Liver (tissue), 9 donors: ENCODE data around the gene NEAT1. TPM values are rescaled to one million over a fixed set of nuclear protein-coding genes. Genes with fewer than 3 reads are reported as not detected.
A peak's percentile ranks its signal among the peaks of the same experiment; 100 is the strongest.

Source experiments
- DNase-seq: peaks from one replicate; pipeline ENCODE4 v3.0.0-alpha.2; 2017; ENCODE audit warnings: low spot score
- H3K27ac ChIP-seq, 2 donors: one replicate each; pipeline ENCODE4 v1.7.0; 2013; ENCODE audit warnings: inconsistent platforms in 2 of 2, low read length in 2 of 2, control low read depth in 1 of 2, low read depth in 1 of 2, mild to moderate bottlenecking in 1 of 2
- H3K27me3 ChIP-seq, 4 donors: one replicate each; pipeline versions ENCODE4 v1.6.1 to v1.7.0; 2013; ENCODE audit warnings: low read length in 3 of 4, inconsistent platforms in 1 of 4, mild to moderate bottlenecking in 1 of 4, moderate library complexity in 1 of 4; ENCODE audit not compliant: control insufficient read depth in 4 of 4, insufficient read depth in 4 of 4
- H3K36me3 ChIP-seq, 4 donors: one replicate each; pipeline versions ENCODE4 v1.6.1 to v1.7.0; 2013; ENCODE audit warnings: low read length in 3 of 4, mild to moderate bottlenecking in 3 of 4, low read depth in 1 of 4, moderate library complexity in 1 of 4; ENCODE audit not compliant: control insufficient read depth in 4 of 4, insufficient read depth in 3 of 4
- H3K4me1 ChIP-seq, 4 donors: one replicate each; pipeline versions ENCODE4 v1.6.1 to v1.7.0; 2013; ENCODE audit warnings: low read length in 3 of 4, mild to moderate bottlenecking in 3 of 4, moderate library complexity in 1 of 4; ENCODE audit not compliant: control insufficient read depth in 4 of 4, insufficient read depth in 4 of 4
- H3K4me3 ChIP-seq, 3 donors: one replicate each; pipeline versions ENCODE4 v1.6.1 to v1.7.0; 2013; ENCODE audit warnings: low read length in 3 of 3, control low read depth in 1 of 3, low read depth in 1 of 3, mild to moderate bottlenecking in 1 of 3
- H3K9ac ChIP-seq, 2 donors: one replicate each; pipeline ENCODE4 v1.7.0; 2013; ENCODE audit warnings: low read length in 2 of 2, mild to moderate bottlenecking in 2 of 2, moderate library complexity in 2 of 2, control low read depth in 1 of 2, low read depth in 1 of 2
- H3K9me3 ChIP-seq, 4 donors: one replicate each; pipeline versions ENCODE4 v1.6.1 to v1.7.0; 2013; ENCODE audit warnings: low read length in 3 of 4; ENCODE audit not compliant: control insufficient read depth in 4 of 4
- CTCF ChIP-seq: fragments of 150-350 bp; IDR thresholded peaks from 2 replicates; pipeline ENCODE4 v1.5.1; 2017; ENCODE audit warnings: improper control_type of control experiment, low read depth, low read length; ENCODE audit not compliant: missing input control
- EGR1 ChIP-seq, 2 donors: IDR thresholded peaks; 2 replicates each; pipeline ENCODE4 v1.6.1; 2016 to 2018; ENCODE audit warnings: antibody characterized with exemption in 2 of 2, low read depth in 2 of 2
- FOXA1 ChIP-seq: IDR thresholded peaks from 2 replicates; pipeline ENCODE4 v1.6.1; 2016; ENCODE audit warnings: antibody characterized with exemption
- FOXA2 ChIP-seq: IDR thresholded peaks from 2 replicates; pipeline ENCODE4 v1.6.1; 2016; ENCODE audit warnings: antibody characterized with exemption
- GABPA ChIP-seq, 2 donors: IDR thresholded peaks in 1 of 2; conservative IDR thresholded peaks in 1 of 2; 2 replicates each; pipeline ENCODE4 v1.6.1; 2016; ENCODE audit warnings: antibody characterized with exemption in 2 of 2, mild to moderate bottlenecking in 1 of 2, moderate library complexity in 1 of 2
- HNF4A ChIP-seq, 2 donors: conservative IDR thresholded peaks; 2 replicates each; pipeline ENCODE4 v1.6.1; 2016; ENCODE audit warnings: antibody characterized with exemption in 2 of 2, mild to moderate bottlenecking in 2 of 2
- HNF4G ChIP-seq: IDR thresholded peaks from 2 replicates; pipeline ENCODE4 v1.6.1; 2016; ENCODE audit warnings: antibody characterized with exemption
- JUND ChIP-seq, 2 donors: IDR thresholded peaks; 2 replicates each; pipeline ENCODE4 v1.6.1; 2016; ENCODE audit warnings: antibody characterized with exemption in 2 of 2
- MAX ChIP-seq: IDR thresholded peaks from 2 replicates; pipeline ENCODE4 v1.6.1; 2016; ENCODE audit warnings: antibody characterized with exemption
- NR2F2 ChIP-seq: IDR thresholded peaks from 2 replicates; pipeline ENCODE4 v1.6.1; 2016; ENCODE audit warnings: antibody characterized with exemption
- RAD21 ChIP-seq, 2 donors: IDR thresholded peaks; 2 replicates each; pipeline ENCODE4 v1.6.1; 2016; ENCODE audit warnings: antibody characterized with exemption in 2 of 2, mild to moderate bottlenecking in 2 of 2
- REST ChIP-seq: IDR thresholded peaks from 2 replicates; pipeline ENCODE4 v1.6.1; 2016; ENCODE audit warnings: antibody characterized with exemption, mild to moderate bottlenecking
- RXRA ChIP-seq, 2 donors: IDR thresholded peaks; 2 replicates each; pipeline ENCODE4 v1.6.1; 2017 to 2018; ENCODE audit warnings: antibody characterized with exemption in 2 of 2, mild to moderate bottlenecking in 1 of 2
- TAF1 ChIP-seq: conservative IDR thresholded peaks from 2 replicates; pipeline ENCODE4 v1.6.1; 2016; ENCODE audit warnings: antibody characterized with exemption, mild to moderate bottlenecking
- YY1 ChIP-seq: IDR thresholded peaks from 2 replicates; pipeline ENCODE4 v1.6.1; 2016; ENCODE audit warnings: antibody characterized with exemption, mild to moderate bottlenecking
- WGBS: extraction: QIAGEN DNeasy Blood & Tissue Kit; methylation state at CpG from one replicate; pipeline ENCODE4 v1.1.7; 2013; 5-methylcytosine and 5-hydroxymethylcytosine counted together
- polyA plus RNA-seq, 2 donors: library from polyadenylated mRNA; stranded (reverse) in 1 of 2; unstranded in 1 of 2; fragments of 200-250 nt in 1 of 2; fragments of >200 nt in 1 of 2; fragmentation: Nextera tagmentation in 1 of 2; extraction: Ambion mirVana in 1 of 2; gene quantifications; one replicate each; pipeline versions ENCODE4 v1.2.1 to v1.2.3, GENCODE V29; 2013 to 2015
- total RNA-seq, 2 donors: library from RNA; depleted of rRNA; stranded (reverse); fragments of >200 nt; gene quantifications; one replicate each; pipeline ENCODE4 v1.2.3, GENCODE V29; 2014
- donor health status: healthy.
- donor health status: healthy.
- donor health status: healthy.
- donor health status: healthy.
- donor health status: healthy.

Gene NEAT1
- total and polyA plus RNA-seq, 4 donors = 29.6 to 1,968 (median 80.8) TPM

- H3K9ac ChIP-seq = peak overlapping the region; percentile 48 to 89
- H3K9me3 ChIP-seq = no peaks in the 10 kb centered on the region
- peaks cover 7 to 37% (median 21%) of the 10 kb centered on the region in 4 donors for H3K4me1 ChIP-seq
- H3K27ac ChIP-seq = peak overlapping the region; percentile 98 to 100
- H3K36me3 ChIP-seq = no peaks in the 10 kb centered on the region
- 35% methylated on average over 12 of the region's 12 CpGs for WGBS
- peak overlapping the region in 2 of 3 donors; percentile 19 to 36 for H3K4me3 ChIP-seq
- DNase-seq = no peak
- TF ChIP-seq REST (no peak), EGR1 (IDR thresholded peaks at IDR 0.05; ENCODE audit: low read depth in 2 of 2) (no peak), FOXA1 (no peak), FOXA2 (no peak)
- no peaks in the 10 kb centered on the region for H3K27me3 ChIP-seq
Observed at GRCh38 chr11:65382804-65383368, 39.7 kb upstream of the NEAT1 start.

- H3K27me3 ChIP-seq = no peaks in the 10 kb centered on the region
- no peak overlapping the region for H3K9ac ChIP-seq
- peak overlapping the region; percentile 58 to 68 for H3K27ac ChIP-seq
- WGBS = 92% methylated on average over 6 of the region's 6 CpGs
- no peaks in the 10 kb centered on the region for H3K9me3 ChIP-seq
- no peaks in the 10 kb centered on the region for H3K36me3 ChIP-seq
- peaks cover 7 to 34% (median 21%) of the 10 kb centered on the region in 4 donors for H3K4me1 ChIP-seq
- DNase-seq = no peak
- TF ChIP-seq RXRA (IDR thresholded peaks at IDR 0.05) (no peak), YY1 (no peak), NR2F2 (no peak), FOXA1 (no peak), GABPA (IDR thresholded peaks at IDR 0.05 in 1 of 2, conservative IDR thresholded peaks at IDR 0.05 in 1 of 2) (no peak), HNF4A (conservative IDR thresholded peaks at IDR 0.05) (no peak), MAX (no peak), JUND (IDR thresholded peaks at IDR 0.05) (no peak), FOXA2 (no peak), RAD21 (IDR thresholded peaks at IDR 0.05) (no peak), HNF4G (no peak), EGR1 (IDR thresholded peaks at IDR 0.05; ENCODE audit: low read depth in 2 of 2) (no peak), CTCF (no peak), TAF1 (no peak), REST (no peak)
- no peak overlapping the region for H3K4me3 ChIP-seq
Observed at GRCh38 chr11:65383778-65384177, 38.8 kb upstream of the NEAT1 start.
